Neutrophil (primary cell): ENCODE measurements around the gene ROBO4.
A peak's percentile ranks its signal among the peaks of the same experiment; 100 is the strongest.

Experiments
- H3K27ac ChIP-seq: fragments of 200-600 bp; sonication (generic); 2 replicates; pipeline ENCODE4 v1.5.1; 2016; ENCODE audit warnings: mild to moderate bottlenecking, moderate library complexity
- H3K27me3 ChIP-seq: fragments of 200-600 bp; sonication (generic); 2 replicates; pipeline ENCODE4 v1.6.0; 2016; ENCODE audit warnings: mild to moderate bottlenecking
- H3K36me3 ChIP-seq: fragments of 200-600 bp; sonication (generic); 2 replicates; pipeline ENCODE4 v1.5.1; 2017
- H3K4me1 ChIP-seq, 2 experiments: fragments of 200-600 bp in 1 of 2; sonication (generic) in 1 of 2; 1 replicate in 1 of 2; 2 replicates in 1 of 2; pipeline versions ENCODE4 v1.5.1 to v1.6.1; 2013 to 2016; ENCODE audit warnings: low read depth in 1 of 2, low read length in 1 of 2, mild to moderate bottlenecking in 1 of 2, moderate library complexity in 1 of 2; ENCODE audit not compliant: control insufficient read depth in 1 of 2, insufficient read depth in 1 of 2
- H3K4me3 ChIP-seq, 2 experiments: fragments of 200-600 bp in 1 of 2; sonication (generic) in 1 of 2; 1 replicate in 1 of 2; 2 replicates in 1 of 2; pipeline ENCODE4 v1.5.1; 2013 to 2016; ENCODE audit warnings: low read depth in 1 of 2, low read length in 1 of 2, mild to moderate bottlenecking in 1 of 2, moderate library complexity in 1 of 2
- H3K9me3 ChIP-seq: fragments of 200-600 bp; sonication (generic); 2 replicates; pipeline ENCODE4 v1.5.1; 2016
- CTCF ChIP-seq: fragments of 200-600 bp; sonication (generic); IDR thresholded peaks from 2 replicates; pipeline ENCODE4 v1.5.1; 2016; ENCODE audit warnings: antibody characterized with exemption

ROBO4 gene

GRCh38 chr11:124877910-124878758, 19.5 kb downstream of the ROBO4 start:
- no peaks in the 10 kb centered on the region for H3K36me3 ChIP-seq
- no peak overlapping the region for H3K4me3 ChIP-seq
- no peaks in the 10 kb centered on the region for H3K9me3 ChIP-seq
- no peak overlapping the region for H3K27ac ChIP-seq
- TF ChIP-seq CTCF, result no peak
- peaks cover 9 to 17% of the 10 kb centered on the region in 2 experiments for H3K4me1 ChIP-seq
- peaks cover 65% of the 10 kb centered on the region for H3K27me3 ChIP-seq

GRCh38 chr11:124877631-124877909, 20.1 kb downstream of the ROBO4 start:
- H3K4me1 ChIP-seq, result peaks cover 9 to 17% of the 10 kb centered on the region in 2 experiments

GRCh38 chr11:124876818-124877630, 20.6 kb downstream of the ROBO4 start:
- peak overlapping the region; percentile 52 to 74 for H3K4me3 ChIP-seq
- H3K27me3 ChIP-seq, result peaks cover 76% of the 10 kb centered on the region
- no peaks in the 10 kb centered on the region for H3K9me3 ChIP-seq
- no peaks in the 10 kb centered on the region for H3K36me3 ChIP-seq
- no peak overlapping the region for H3K27ac ChIP-seq
- TF ChIP-seq CTCF, result no peak
- H3K4me1 ChIP-seq, result peaks cover 9 to 17% of the 10 kb centered on the region in 2 experiments

More at GRCh38 chr11:124877631-124877909, 20.1 kb downstream of the ROBO4 start:
- no peak for TF ChIP-seq CTCF
- Histone ChIP-seq H3K36me3 (no peaks in the 10 kb centered on the region), H3K27ac (no peak overlapping the region), H3K4me3 (no peak overlapping the region), H3K27me3 (peaks cover 71% of the 10 kb centered on the region), H3K9me3 (no peaks in the 10 kb centered on the region)

GRCh38 chr11:124875943-124876817, 21.5 kb downstream of the ROBO4 start:
- H3K27ac ChIP-seq, result no peak overlapping the region
- TF ChIP-seq CTCF, result peak; percentile 36
- H3K36me3 ChIP-seq, result no peaks in the 10 kb centered on the region
- no peaks in the 10 kb centered on the region for H3K9me3 ChIP-seq
- peak overlapping the region; percentile 52 to 74 for H3K4me3 ChIP-seq
- H3K27me3 ChIP-seq, result peaks cover 84% of the 10 kb centered on the region
- peaks cover 9 to 17% of the 10 kb centered on the region in 2 experiments for H3K4me1 ChIP-seq

GRCh38 chr11:124875401-124875800, 22.3 kb downstream of the ROBO4 start:
- no peak overlapping the region for H3K4me3 ChIP-seq
- H3K27me3 ChIP-seq, result peaks cover 92% of the 10 kb centered on the region
- H3K36me3 ChIP-seq, result no peaks in the 10 kb centered on the region
- no peak for TF ChIP-seq CTCF
- no peak overlapping the region for H3K27ac ChIP-seq
- peaks cover 9 to 17% of the 10 kb centered on the region in 2 experiments for H3K4me1 ChIP-seq
- H3K9me3 ChIP-seq, result no peaks in the 10 kb centered on the region
